B cell (primary cell): ENCODE results near the gene GATM. TPM values are rescaled to one million over a fixed set of nuclear protein-coding genes. Genes with fewer than 3 reads are reported as not detected.

Experiments
- ATAC-seq: fragments of 200-7000 bp; cut with Tn5 transposase; one replicate; pipeline ENCODE4 v1.10.0; 2021; ENCODE audit warnings: low read depth, mild to moderate bottlenecking, moderate number of reproducible peaks, moderate library complexity
- CTCF ChIA-PET: fragments of 350-600 bp; sonication (Branson Sonifier 250); formaldehyde crosslinking; loops from one replicate; lab custom pipeline; 2021; ENCODE audit warnings: antibody characterized with exemption, inconsistent platforms; lab: Charles Lee
- POLR2A ChIA-PET: fragments of 350-600 bp; sonication (Branson Sonifier 250); formaldehyde crosslinking; loops from one replicate; lab custom pipeline; 2021; ENCODE audit warnings: antibody characterized with exemption; lab: Charles Lee
- DNase-seq: peaks from one replicate; pipeline ENCODE4 v3.0.0; 2013
- H2AFZ ChIP-seq: 2 replicates; pipeline ENCODE4 v1.6.1; 2012; ENCODE audit warnings: mild to moderate bottlenecking, low read depth, low read length; ENCODE audit not compliant: insufficient read depth, poor library complexity, severe bottlenecking
- H3K27ac ChIP-seq, 2 donors: 1 replicate in 1 of 2; 2 replicates in 1 of 2; pipeline ENCODE4 v1.5.1; 2012 to 2013; ENCODE audit warnings: low read length in 2 of 2, mild to moderate bottlenecking in 2 of 2, moderate library complexity in 1 of 2
- H3K27me3 ChIP-seq, 4 experiments: fragments of 200-600 bp in 1 of 4; sonication (generic) in 1 of 4; replicated peaks in 1 of 4; 1 replicate in 2 of 4; 2 replicates in 2 of 4; pipeline versions ENCODE4 v1.6.1 to v1.7.0; 2013 to 2016; ENCODE audit warnings: low read length in 3 of 4, mild to moderate bottlenecking in 2 of 4, mixed read lengths in 1 of 4, moderate library complexity in 1 of 4; ENCODE audit not compliant: insufficient read depth in 4 of 4, control insufficient read depth in 3 of 4; ENCODE audit errors: control extremely low read depth in 1 of 4
- H3K36me3 ChIP-seq, 2 experiments: replicated peaks in 1 of 2; 1 replicate in 1 of 2; 2 replicates in 1 of 2; pipeline versions ENCODE4 v1.6.1 to v1.7.1; 2013; ENCODE audit warnings: low read length in 1 of 2; ENCODE audit not compliant: insufficient read depth in 2 of 2, control insufficient read depth in 1 of 2; ENCODE audit errors: control extremely low read depth in 1 of 2, extremely low read depth in 1 of 2
- H3K4me1 ChIP-seq, 2 donors: fragments of 200-600 bp in 1 of 2; sonication (generic) in 1 of 2; 1 replicate in 1 of 2; 2 replicates in 1 of 2; pipeline versions ENCODE4 v1.5.1 to v1.6.1; 2013 to 2017; ENCODE audit warnings: low read length in 2 of 2; ENCODE audit not compliant: control insufficient read depth in 2 of 2, insufficient read depth in 2 of 2
- H3K4me2 ChIP-seq: replicated peaks from 2 replicates; pipeline ENCODE3; 2012; ENCODE audit warnings: mild to moderate bottlenecking, low read depth, low read length; ENCODE audit not compliant: poor library complexity, severe bottlenecking
- H3K4me3 ChIP-seq, 5 experiments: fragments of 200-600 bp in 1 of 5; sonication (generic) in 1 of 5; 1 replicate in 3 of 5; 2 replicates in 2 of 5; pipeline versions ENCODE4 v1.5.1 to v1.7.0; 2011 to 2016; ENCODE audit warnings: low read length in 4 of 5, mild to moderate bottlenecking in 4 of 5, low read depth in 2 of 5, control low read depth in 1 of 5, moderate library complexity in 1 of 5; ENCODE audit not compliant: insufficient read depth in 1 of 5; ENCODE audit errors: control extremely low read depth in 1 of 5, extremely low read depth in 1 of 5
- H3K79me2 ChIP-seq: fragments of 200-600 bp; sonication (generic); one replicate; pipeline ENCODE4 v1.6.0; 2016; ENCODE audit warnings: low read length; ENCODE audit not compliant: control insufficient read depth, insufficient read depth
- H3K9ac ChIP-seq: fragments of 200-600 bp; sonication (generic); 2 replicates; pipeline ENCODE4 v1.6.1; 2017; ENCODE audit warnings: mild to moderate bottlenecking, low read length, moderate library complexity
- H3K9me3 ChIP-seq, 3 donors: one replicate each; pipeline versions ENCODE4 v1.6.1 to v1.7.1; 2013; ENCODE audit warnings: low read length in 2 of 3; ENCODE audit not compliant: control insufficient read depth in 2 of 3, insufficient read depth in 1 of 3; ENCODE audit errors: control extremely low read depth in 1 of 3
- H4K20me1 ChIP-seq: 2 replicates; pipeline ENCODE4 v1.6.0; 2012; ENCODE audit warnings: mild to moderate bottlenecking, low read length; ENCODE audit not compliant: insufficient read depth, control insufficient read depth, poor library complexity, severe bottlenecking
- H3K27ac Mint-ChIP-seq: one replicate; pipeline ENCODE4 v1.8.0; 2021; ENCODE audit warnings: mixed read lengths
- H3K27me3 Mint-ChIP-seq: one replicate; pipeline ENCODE4 v1.8.0; 2021; ENCODE audit warnings: mixed read lengths
- H3K4me1 Mint-ChIP-seq: one replicate; pipeline ENCODE4 v1.8.0; 2021; ENCODE audit warnings: mixed read lengths
- H3K4me3 Mint-ChIP-seq: one replicate; pipeline ENCODE4 v1.8.0; 2021; ENCODE audit warnings: mixed read lengths
- H3K9me3 Mint-ChIP-seq: one replicate; pipeline ENCODE4 v1.8.0; 2022; ENCODE audit warnings: mixed read lengths; ENCODE audit not compliant: insufficient read depth
- EZH2 ChIP-seq: IDR thresholded peaks from 2 replicates; pipeline ENCODE4 v1.6.1; 2012; ENCODE audit warnings: borderline replicate concordance, low read depth, mild to moderate bottlenecking, moderate library complexity, low read length; ENCODE audit not compliant: insufficient read depth, poor library complexity, severe bottlenecking
- WGBS: methylation state at CpG from one replicate; pipeline ENCODE4 v1.1.5; 2013; ENCODE audit warnings: missing lambda C conversion rate; ENCODE audit not compliant: insufficient coverage; 5-methylcytosine and 5-hydroxymethylcytosine counted together
- intact Hi-C: fragments of 100-400 bp; cut with micrococcal nuclease; formaldehyde crosslinking; loops from one replicate; pipeline ENCODE4 v1.10.0; 2022
- polyA plus RNA-seq: library from polyadenylated mRNA; depleted of rRNA; stranded (reverse); fragments of >200 nt; gene quantifications from 2 replicates; pipeline ENCODE4 v1.2.3, GENCODE V29; 2012
- total RNA-seq, 2 donors: library from RNA; stranded (reverse); fragments of 120-200 nt in 1 of 2; gene quantifications; 1 replicate in 1 of 2; 2 replicates in 1 of 2; pipeline versions ENCODE4 v1.2.3 to v1.2.4, GENCODE V29; 2013 to 2022
- TF ChIP-seq, protein P1 (sequence below): fragments of 200-600 bp; IDR thresholded peaks from one replicate; pipeline ENCODE4 v1.8.0; 2022; ENCODE audit warnings: antibody characterized with exemption, mild to moderate bottlenecking

GATM gene
- total and polyA plus RNA-seq, 2 donors (not counting 1 experiment from before 2014, with no cell fraction given): 9.6 to 18.2 TPM

DNA sequence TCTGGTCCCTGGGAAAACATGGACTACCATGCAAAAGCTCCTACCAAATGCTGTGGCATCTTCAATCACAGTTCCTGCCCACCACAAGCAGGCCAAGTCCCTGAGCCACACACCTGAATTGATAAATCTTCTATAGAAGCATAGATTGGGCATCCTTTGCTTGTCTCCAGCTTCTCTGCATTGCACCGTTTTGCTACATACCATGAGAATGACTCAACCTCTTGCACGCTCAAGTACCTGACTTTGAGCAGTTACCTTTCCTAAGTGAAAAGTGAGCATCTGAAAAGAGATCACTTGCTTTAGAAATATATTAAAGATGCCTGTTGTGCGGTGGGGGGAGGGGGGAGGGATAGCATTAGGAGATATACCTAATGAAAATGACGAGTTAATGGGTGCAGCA lies 31.3 kb downstream of the GATM start:
- peaks cover 33% of the 10 kb centered on the region for H3K27me3 Mint-ChIP-seq
- H3K4me3 Mint-ChIP-seq: no peak overlapping the region
- Histone ChIP-seq H3K4me1 (no peaks in the 10 kb centered on the region), H3K4me2 (no peak overlapping the region), H3K9me3 (no peaks in the 10 kb centered on the region), H3K79me2 (no peaks in the 10 kb centered on the region), H3K9ac (no peak overlapping the region), H3K27me3 (peaks cover 0 to 14% (median 7%) of the 10 kb centered on the region in 4 experiments), H3K36me3 (no peaks in the 10 kb centered on the region), H4K20me1 (no peaks in the 10 kb centered on the region), H3K27ac (no peak overlapping the region), H3K4me3 (no peak overlapping the region), H2AFZ (no peak overlapping the region)
- no peak overlapping the region for H3K27ac Mint-ChIP-seq
- intact Hi-C loops: no loop called here
- H3K4me1 Mint-ChIP-seq: no peaks in the 10 kb centered on the region
- POLR2A ChIA-PET: no interaction called here
- WGBS: no CpG with 5 or more reads among the region's 4 CpGs
- no peaks in the 10 kb centered on the region for H3K9me3 Mint-ChIP-seq
- ATAC-seq (no peak), DNase-seq (no peak)
- CTCF ChIA-PET: no interaction called here
- no peak for TF ChIP-seq EZH2
- TF ChIP-seq, protein P1, sequence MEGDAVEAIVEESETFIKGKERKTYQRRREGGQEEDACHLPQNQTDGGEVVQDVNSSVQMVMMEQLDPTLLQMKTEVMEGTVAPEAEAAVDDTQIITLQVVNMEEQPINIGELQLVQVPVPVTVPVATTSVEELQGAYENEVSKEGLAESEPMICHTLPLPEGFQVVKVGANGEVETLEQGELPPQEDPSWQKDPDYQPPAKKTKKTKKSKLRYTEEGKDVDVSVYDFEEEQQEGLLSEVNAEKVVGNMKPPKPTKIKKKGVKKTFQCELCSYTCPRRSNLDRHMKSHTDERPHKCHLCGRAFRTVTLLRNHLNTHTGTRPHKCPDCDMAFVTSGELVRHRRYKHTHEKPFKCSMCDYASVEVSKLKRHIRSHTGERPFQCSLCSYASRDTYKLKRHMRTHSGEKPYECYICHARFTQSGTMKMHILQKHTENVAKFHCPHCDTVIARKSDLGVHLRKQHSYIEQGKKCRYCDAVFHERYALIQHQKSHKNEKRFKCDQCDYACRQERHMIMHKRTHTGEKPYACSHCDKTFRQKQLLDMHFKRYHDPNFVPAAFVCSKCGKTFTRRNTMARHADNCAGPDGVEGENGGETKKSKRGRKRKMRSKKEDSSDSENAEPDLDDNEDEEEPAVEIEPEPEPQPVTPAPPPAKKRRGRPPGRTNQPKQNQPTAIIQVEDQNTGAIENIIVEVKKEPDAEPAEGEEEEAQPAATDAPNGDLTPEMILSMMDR: no peak

DNA sequence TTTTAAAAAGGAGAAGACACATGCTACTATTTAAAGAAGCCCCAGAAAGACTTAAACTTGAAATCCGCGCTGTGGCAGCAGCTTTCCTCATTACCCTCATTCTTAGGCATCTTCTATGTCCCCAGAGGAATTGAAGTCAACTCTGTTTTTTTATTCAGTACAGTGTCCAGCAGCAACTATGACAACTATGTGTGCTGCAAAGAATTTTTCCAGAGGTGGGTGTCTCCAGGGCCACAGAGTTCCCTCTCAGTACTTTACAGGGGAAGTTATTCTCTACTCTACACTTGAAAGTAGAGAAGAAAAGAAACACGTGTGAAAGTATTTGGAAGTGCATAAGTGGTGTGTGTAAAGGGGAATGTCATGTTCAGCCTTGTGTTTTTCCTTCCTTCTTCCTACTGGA lies 32.0 kb downstream of the GATM start:
- no peaks in the 10 kb centered on the region for H3K79me2 ChIP-seq
- intact Hi-C loops: no loop called here

More for the DNA sequence above, 32.0 kb downstream of the GATM start:
- Mint-ChIP-seq H3K27me3 (peaks cover 35% of the 10 kb centered on the region), H3K9me3 (no peaks in the 10 kb centered on the region), H3K4me1 (no peaks in the 10 kb centered on the region), H3K27ac (no peak overlapping the region), H3K4me3 (no peak overlapping the region)
- Histone ChIP-seq H3K9me3 (no peaks in the 10 kb centered on the region), H3K27me3 (peaks cover 0 to 14% (median 7%) of the 10 kb centered on the region in 4 experiments), H4K20me1 (no peaks in the 10 kb centered on the region), H3K4me1 (no peaks in the 10 kb centered on the region), H3K9ac (no peak overlapping the region), H3K4me3 (no peak overlapping the region), H3K4me2 (no peak overlapping the region), H3K27ac (no peak overlapping the region), H3K36me3 (no peaks in the 10 kb centered on the region), H2AFZ (no peak overlapping the region)
- no CpG with 5 or more reads among the region's 3 CpGs for WGBS
- POLR2A ChIA-PET: no interaction called here
- CTCF ChIA-PET: no interaction called here
- TF ChIP-seq, protein P1: no peak
- no peak for TF ChIP-seq EZH2
- DNase-seq: no peak
- no peak for ATAC-seq
